PC-3 (cell line): Measurements from ENCODE around the gene MVB12B. TPM values are rescaled to one million over a fixed set of nuclear protein-coding genes. Genes with fewer than 3 reads are reported as not detected.

Experiments used
- ATAC-seq: fragments of 200-7000 bp; cut with Tn5 transposase; 2 replicates; pipeline ENCODE4 v1.9.1; 2020; ENCODE audit warnings: mild to moderate bottlenecking, moderate library complexity
- BruUV-seq: library from RNA; stranded (reverse); fragments of 400-500 nt; replicated peaks from 2 replicates; lab custom pipeline; 2021; lab: Mats Ljungman, UMichigan
- CTCF ChIA-PET: fragments of 300-600 bp; sonication (Branson Sonifier 250); formaldehyde crosslinking; loops from one replicate; lab custom pipeline; 2022; ENCODE audit warnings: antibody characterized with exemption; lab: Charles Lee
- POLR2A ChIA-PET: fragments of 300-600 bp; sonication (Branson Sonifier 250); formaldehyde crosslinking; loops from one replicate; lab custom pipeline; 2022; ENCODE audit warnings: antibody characterized with exemption; ENCODE audit not compliant: unreplicated experiment; lab: Charles Lee
- DNase-seq: peaks from one replicate; pipeline ENCODE4 v3.0.0-alpha.2; 2015
- H2AFZ ChIP-seq: fragments of 300-600 bp; sonication (generic); 2 replicates; pipeline ENCODE4 v1.6.0; 2016; ENCODE audit warnings: antibody characterized with exemption, low read length
- H3F3A ChIP-seq: fragments of 300-600 bp; sonication (generic); one replicate; pipeline ENCODE4 v1.6.0; 2017; ENCODE audit warnings: antibody characterized with exemption, low read length, control low read depth, mild to moderate bottlenecking; ENCODE audit not compliant: unreplicated experiment
- H3K27ac ChIP-seq: fragments of 300-600 bp; sonication (generic); 2 replicates; pipeline ENCODE4 v1.5.1; 2016; ENCODE audit warnings: mild to moderate bottlenecking, low read length
- H3K27me3 ChIP-seq: fragments of 300-600 bp; sonication (generic); 2 replicates; pipeline ENCODE4 v1.6.1; 2016; ENCODE audit warnings: low read length, mixed read lengths
- H3K36me3 ChIP-seq: fragments of 300-600 bp; sonication (generic); 2 replicates; pipeline ENCODE4 v1.6.1; 2016; ENCODE audit warnings: low read depth, mixed run types, low read length, mixed read lengths
- H3K4me1 ChIP-seq: fragments of 300-600 bp; sonication (generic); 2 replicates; pipeline ENCODE4 v1.5.1; 2016; ENCODE audit warnings: low read length; ENCODE audit not compliant: insufficient read depth
- H3K4me2 ChIP-seq: fragments of 300-600 bp; sonication (generic); 2 replicates; pipeline ENCODE4 v1.6.0; 2016; ENCODE audit warnings: low read length
- H3K4me3 ChIP-seq: fragments of 300-600 bp; sonication (generic); 2 replicates; pipeline ENCODE4 v1.5.1; 2016; ENCODE audit warnings: mild to moderate bottlenecking, low read length, mixed read lengths
- H3K79me2 ChIP-seq: fragments of 300-600 bp; sonication (generic); 2 replicates; pipeline ENCODE4 v1.6.1; 2017; ENCODE audit warnings: low read length, mixed read lengths
- H3K9ac ChIP-seq: fragments of 300-600 bp; sonication (generic); 2 replicates; pipeline ENCODE4 v1.6.0; 2016; ENCODE audit warnings: mild to moderate bottlenecking, low read length
- H3K9me2 ChIP-seq: fragments of 300-600 bp; sonication (generic); replicated peaks from 2 replicates; pipeline ENCODE4 v1.6.1; 2016; ENCODE audit warnings: mixed run types, low read length, mixed read lengths
- H3K9me3 ChIP-seq: fragments of 300-600 bp; sonication (generic); 2 replicates; pipeline ENCODE4 v1.6.1; 2016; ENCODE audit warnings: low read length, mixed read lengths
- H4K20me1 ChIP-seq: fragments of 300-600 bp; sonication (generic); 2 replicates; pipeline ENCODE4 v1.6.1; 2016; ENCODE audit warnings: low read length, mixed read lengths
- CTCF ChIP-seq: fragments of 300-600 bp; sonication (generic); conservative IDR thresholded peaks from 2 replicates; pipeline ENCODE4 v1.5.1; 2017; ENCODE audit warnings: antibody characterized with exemption, low read depth, mild to moderate bottlenecking, low read length
- EZH2 ChIP-seq: fragments of 300-600 bp; sonication (generic); IDR thresholded peaks from one replicate; pipeline ENCODE4 v1.6.1; 2017; ENCODE audit warnings: antibody characterized with exemption, mild to moderate bottlenecking, low read length; ENCODE audit not compliant: unreplicated experiment
- EZH2phosphoT487 ChIP-seq: fragments of 300-600 bp; sonication (generic); IDR thresholded peaks from 2 replicates; pipeline ENCODE4 v1.6.1; 2018; ENCODE audit warnings: mild to moderate bottlenecking, antibody characterized with exemption, low read length, borderline replicate concordance
- intact Hi-C: fragments of 100-400 bp; cut with micrococcal nuclease; formaldehyde crosslinking; loops from 2 replicates; pipeline ENCODE4 v1.9.0; 2023
- total RNA-seq: library from RNA; depleted of rRNA; stranded (reverse); fragments of >200 nt; gene quantifications from 2 replicates; pipeline ENCODE4 v1.2.3, GENCODE V29; 2014

MVB12B gene
- total RNA-seq, 1 experiment from 2014 or later = 7.2 TPM

GRCh38 chr9:126478216-126478981, 151.8 kb downstream of the MVB12B start:
- no peak overlapping the region for H3K9ac ChIP-seq
- H3K4me3 ChIP-seq = no peak overlapping the region
- H3K36me3 ChIP-seq = no peaks in the 10 kb centered on the region
- no peak overlapping the region for H3K27ac ChIP-seq
- no peaks in the 10 kb centered on the region for H3K27me3 ChIP-seq
- no peaks in the 10 kb centered on the region for H3K79me2 ChIP-seq
- H3F3A ChIP-seq = no peaks in the 10 kb centered on the region
- no peaks in the 10 kb centered on the region for H4K20me1 ChIP-seq
- intact Hi-C loops = no loop called here
- ATAC-seq (no peak), DNase-seq (no peak)
- BruUV-seq = no TSS peak
- H3K9me3 ChIP-seq = no peaks in the 10 kb centered on the region
- H3K4me1 ChIP-seq = no peaks in the 10 kb centered on the region
- CTCF ChIA-PET = no interaction called here
- TF ChIP-seq EZH2 (no peak), EZH2phosphoT487 (no peak), CTCF (no peak)
- no peak overlapping the region for H3K4me2 ChIP-seq
- no peaks in the 10 kb centered on the region for H3K9me2 ChIP-seq
- POLR2A ChIA-PET = no interaction called here
- no peak overlapping the region for H2AFZ ChIP-seq

DNA sequence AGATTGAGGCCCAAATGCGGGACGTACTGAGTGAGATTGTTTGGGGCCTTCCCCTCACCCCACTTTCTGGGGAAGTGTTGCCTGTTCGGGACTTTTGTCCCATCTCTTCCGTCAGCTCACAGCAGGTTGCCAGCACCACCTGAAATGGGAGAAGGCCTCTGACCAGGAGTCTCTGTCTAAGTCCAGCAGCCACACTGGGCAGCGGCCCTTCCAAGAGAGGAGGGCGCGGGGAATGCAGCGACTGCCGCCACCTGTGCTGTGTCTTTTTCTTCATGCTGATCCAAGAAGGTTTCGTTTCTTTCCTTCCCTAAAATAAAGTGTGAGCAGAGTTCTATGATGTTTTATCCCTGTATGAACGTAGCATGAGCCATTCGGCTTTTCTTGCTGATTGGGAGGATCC, 152.9 kb downstream of the MVB12B start:
- H3K9me2 ChIP-seq = no peaks in the 10 kb centered on the region
- no peak overlapping the region for H2AFZ ChIP-seq
- no peaks in the 10 kb centered on the region for H3K27me3 ChIP-seq
- TF ChIP-seq CTCF (no peak), EZH2 (no peak), EZH2phosphoT487 (no peak)
- DNase-seq (no peak), ATAC-seq (no peak)
- no peak overlapping the region for H3K9ac ChIP-seq
- ChIA-PET CTCF (no interaction called here), POLR2A (no interaction called here)
- BruUV-seq = no TSS peak
- no peaks in the 10 kb centered on the region for H3K4me1 ChIP-seq
- no peaks in the 10 kb centered on the region for H3K9me3 ChIP-seq
- H3K27ac ChIP-seq = no peak overlapping the region
- H3K4me2 ChIP-seq = no peak overlapping the region
- no peaks in the 10 kb centered on the region for H3K36me3 ChIP-seq
- H3K4me3 ChIP-seq = no peak overlapping the region
- no peaks in the 10 kb centered on the region for H3K79me2 ChIP-seq
- no peaks in the 10 kb centered on the region for H3F3A ChIP-seq
- intact Hi-C loops = no loop called here
- no peaks in the 10 kb centered on the region for H4K20me1 ChIP-seq

- H4K20me1 ChIP-seq = no peaks in the 10 kb centered on the region
- H3K4me3 ChIP-seq = no peak overlapping the region
- H3K9ac ChIP-seq = no peak overlapping the region
- no peak overlapping the region for H3K4me2 ChIP-seq
- TF ChIP-seq CTCF (no peak), EZH2 (no peak), EZH2phosphoT487 (no peak)
- CTCF ChIA-PET = no interaction called here
- H3K9me2 ChIP-seq = no peaks in the 10 kb centered on the region
- intact Hi-C loops = no loop called here
- POLR2A ChIA-PET = no interaction called here
- no peaks in the 10 kb centered on the region for H3F3A ChIP-seq
- H3K36me3 ChIP-seq = no peaks in the 10 kb centered on the region
- H3K27ac ChIP-seq = no peak overlapping the region
- ATAC-seq = no peak
- no peaks in the 10 kb centered on the region for H3K4me1 ChIP-seq
- no peaks in the 10 kb centered on the region for H3K27me3 ChIP-seq
- no peak overlapping the region for H2AFZ ChIP-seq
- H3K79me2 ChIP-seq = no peaks in the 10 kb centered on the region
- H3K9me3 ChIP-seq = no peaks in the 10 kb centered on the region
- BruUV-seq = no TSS peak
- DNase-seq = no peak
These were observed 154.2 kb downstream of the MVB12B start for GRCh38 chr9:126480813-126481212.
